Measurements from ENCODE around the gene APRT.

DNA sequence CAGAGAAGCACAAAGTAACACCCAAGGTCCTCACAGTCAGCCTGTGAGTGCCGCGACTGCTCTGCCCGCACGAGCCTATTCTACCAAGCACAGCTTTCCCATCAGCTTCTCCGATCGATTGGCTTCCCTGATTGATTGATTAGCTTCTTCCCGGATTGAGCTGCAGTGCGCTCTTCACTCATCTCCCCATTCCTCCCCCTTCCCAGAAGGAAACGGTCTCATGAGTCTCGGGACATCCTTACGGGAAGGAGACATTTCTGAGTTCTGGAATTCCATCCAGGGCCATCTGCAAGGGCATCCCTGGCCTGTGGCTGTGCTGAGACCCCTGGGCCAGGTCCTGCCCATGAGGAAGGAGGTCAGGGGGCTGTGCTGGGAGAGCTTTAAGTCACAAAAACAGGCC is 44.8 kb downstream of the APRT start:
- TF ChIP-seq POLR2AphosphoS5 (IDR thresholded peaks at IDR 0.05; ENCODE audit: low read depth, low read length) (no peak), POLR2A (IDR thresholded peaks at IDR 0.05; ENCODE audit: low read depth, low read length) (no peak), TAF1 (IDR thresholded peaks at IDR 0.05; ENCODE audit: low read depth, low read length) (no peak), PAX5 (IDR thresholded peaks at IDR 0.05; ENCODE audit: insufficient read depth, low read length, severe bottlenecking) (no peak), SPI1 (IDR thresholded peaks at IDR 0.05; ENCODE audit: low read depth, low read length) (no peak), POU2F2 (IDR thresholded peaks at IDR 0.05; ENCODE audit: low read depth, low read length) (no peak)
